DND-41 (cell line): Measurements from ENCODE around the gene CD1E.

Source experiments
- ATAC-seq: fragments of 200-7000 bp; cut with Tn5 transposase; 3 replicates; pipeline ENCODE4 v1.9.1; 2021; ENCODE audit warnings: low read depth; ENCODE audit not compliant: insufficient read depth
- DNase-seq: peaks from one replicate; pipeline ENCODE4 v3.0.0-alpha.2; 2020
- H2AFZ ChIP-seq: 2 replicates; pipeline ENCODE4 v1.6.0; 2012; ENCODE audit warnings: low read depth, low read length
- H3K27ac ChIP-seq: 2 replicates; pipeline ENCODE4 v1.5.1; 2012; ENCODE audit warnings: low read length, inconsistent platforms
- H3K27me3 ChIP-seq: fragments of 200-600 bp; sonication (generic); 2 replicates; pipeline ENCODE4 v1.6.0; 2012; ENCODE audit warnings: low read length, mild to moderate bottlenecking, inconsistent platforms; ENCODE audit not compliant: insufficient read depth, poor library complexity
- H3K36me3 ChIP-seq: 2 replicates; pipeline ENCODE4 v1.5.1; 2012; ENCODE audit warnings: low read length, inconsistent platforms; ENCODE audit not compliant: insufficient read depth
- H3K4me1 ChIP-seq: 2 replicates; pipeline ENCODE4 v1.5.1; 2012; ENCODE audit warnings: mild to moderate bottlenecking, low read length; ENCODE audit not compliant: insufficient read depth
- H3K4me2 ChIP-seq: 2 replicates; pipeline ENCODE4 v1.6.0; 2012; ENCODE audit warnings: mild to moderate bottlenecking, moderate library complexity, low read length, inconsistent platforms; ENCODE audit not compliant: insufficient read depth
- H3K4me3 ChIP-seq, 2 experiments: fragments of 200-600 bp in 1 of 2; shearing (Covaris generic) in 1 of 2; 2 replicates each; pipeline ENCODE4 v1.5.1; 2012 to 2016; ENCODE audit warnings: inconsistent platforms in 2 of 2, low read length in 2 of 2, mild to moderate bottlenecking in 2 of 2, low read depth in 1 of 2, moderate library complexity in 1 of 2
- H3K79me2 ChIP-seq: 2 replicates; pipeline ENCODE4 v1.6.0; 2012; ENCODE audit warnings: low read length, inconsistent platforms; ENCODE audit not compliant: insufficient read depth
- H3K9ac ChIP-seq: 2 replicates; pipeline ENCODE4 v1.6.0; 2012; ENCODE audit warnings: low read depth, mild to moderate bottlenecking, inconsistent platforms, low read length, moderate library complexity
- H3K9me3 ChIP-seq: 2 replicates; pipeline ENCODE4 v1.5.1; 2012; ENCODE audit warnings: low read length, moderate library complexity, mild to moderate bottlenecking, inconsistent platforms; ENCODE audit not compliant: insufficient read depth, severe bottlenecking
- H4K20me1 ChIP-seq: 2 replicates; pipeline ENCODE4 v1.6.0; 2012; ENCODE audit warnings: low read length; ENCODE audit not compliant: insufficient read depth
- CTCF ChIP-seq: IDR thresholded peaks from 2 replicates; pipeline ENCODE4 v1.5.1; 2012; ENCODE audit warnings: borderline replicate concordance, low read length, moderate library complexity, mild to moderate bottlenecking; ENCODE audit not compliant: poor library complexity, severe bottlenecking; ENCODE audit errors: extremely low read depth
- EZH2 ChIP-seq: IDR thresholded peaks from 3 replicates; pipeline ENCODE4 v1.6.1; 2012; ENCODE audit warnings: borderline replicate concordance, low read depth, mild to moderate bottlenecking, moderate library complexity, low read length, inconsistent platforms; ENCODE audit not compliant: severe bottlenecking

CD1E gene

GRCh38 chr1:158353303-158354075 is at the start of gene CD1E:
TSS of gene CD1E (plus strand) at chr1:158353894. CDS start at chr1:158353989, 95 bp downstream.
- H3K36me3 ChIP-seq: peaks cover 10% of the 10 kb centered on the region; the same call in 1 of the 2 replicates
- H3K27me3 ChIP-seq: no peaks in the 10 kb centered on the region
- H3K4me3 ChIP-seq: peak within 1 kb of the TSS; percentile 4 to 57; a peak in 3 of 4 replicates
- H3K4me1 ChIP-seq: peaks cover 59% of the 10 kb centered on the region
- ATAC-seq (peak; percentile 79), DNase-seq (peak; percentile 70)
- no peaks in the 10 kb centered on the region for H3K9me3 ChIP-seq
- H2AFZ ChIP-seq: peak within 1 kb of the TSS; percentile 62
- peaks cover 58% of the 10 kb centered on the region for H3K79me2 ChIP-seq
- no peak for TF ChIP-seq EZH2
- peak; percentile 36 for TF ChIP-seq CTCF
- H3K27ac ChIP-seq: peak within 1 kb of the TSS; percentile 93
- H3K4me2 ChIP-seq: peak within 1 kb of the TSS; percentile 72
- H3K9ac ChIP-seq: peak within 1 kb of the TSS; percentile 64
- H4K20me1 ChIP-seq: no peaks in the 10 kb centered on the region

GRCh38 chr1:158310623-158311022 is 43.1 kb upstream of the CD1E start:
- ATAC-seq: peak; percentile 27; the same call in 2 of the 3 replicates
- TF ChIP-seq CTCF: no peak
- TF ChIP-seq EZH2: no peak
- no peak overlapping the region for H3K4me2 ChIP-seq

GRCh38 chr1:158311066-158311465 is 42.6 kb upstream of the CD1E start:
- DNase-seq: no peak
- H3K4me2 ChIP-seq: no peak overlapping the region
- TF ChIP-seq EZH2 (no peak), CTCF (no peak)
- no peak overlapping the region for H2AFZ ChIP-seq
- no peaks in the 10 kb centered on the region for H4K20me1 ChIP-seq
- no peaks in the 10 kb centered on the region for H3K36me3 ChIP-seq
- no peaks in the 10 kb centered on the region for H3K27me3 ChIP-seq
- no peak overlapping the region for H3K9ac ChIP-seq
- peaks cover 15% of the 10 kb centered on the region for H3K4me1 ChIP-seq
- peaks cover 7% of the 10 kb centered on the region for H3K9me3 ChIP-seq
- no peaks in the 10 kb centered on the region for H3K79me2 ChIP-seq
- H3K4me3 ChIP-seq: no peak overlapping the region
- no peak overlapping the region for H3K27ac ChIP-seq
- no peak for ATAC-seq

More at GRCh38 chr1:158310623-158311022, 43.1 kb upstream of the CD1E start:
- 0 out of 2 replicates have a peak overlapping the region, but pooled peaks have one; percentile 9 for H2AFZ ChIP-seq
- H3K4me3 ChIP-seq: no peak overlapping the region
- no peaks in the 10 kb centered on the region for H3K36me3 ChIP-seq
- no peaks in the 10 kb centered on the region for H3K27me3 ChIP-seq
- no peaks in the 10 kb centered on the region for H3K79me2 ChIP-seq
- no peak for DNase-seq
- no peak overlapping the region for H3K9ac ChIP-seq
- peak overlapping the region; percentile 55 for H3K27ac ChIP-seq
- no peaks in the 10 kb centered on the region for H4K20me1 ChIP-seq
- peaks cover 7% of the 10 kb centered on the region for H3K9me3 ChIP-seq
- H3K4me1 ChIP-seq: peaks cover 15% of the 10 kb centered on the region
